Esophagus muscularis mucosa (tissue), 3 donors: Measurements from ENCODE around the gene RYR2.

Experiments
- POLR2AphosphoS5 ChIP-seq, 2 donors: sonication (generic); formaldehyde crosslinking; IDR thresholded peaks; one replicate each; pipeline ENCODE4 v1.6.1; 2017; ENCODE audit warnings: antibody characterized with exemption in 2 of 2
- TF ChIP-seq, protein P1 (sequence below), 3 experiments: fragments of 200-600 bp in 2 of 3; fragments of 450-650 bp in 1 of 3; sonication (generic) in 2 of 3; IDR thresholded peaks; one replicate each; pipeline ENCODE4 v1.5.1; 2017 to 2019; ENCODE audit warnings: antibody characterized with exemption in 3 of 3, mild to moderate bottlenecking in 2 of 3, moderate library complexity in 1 of 3

DNA sequence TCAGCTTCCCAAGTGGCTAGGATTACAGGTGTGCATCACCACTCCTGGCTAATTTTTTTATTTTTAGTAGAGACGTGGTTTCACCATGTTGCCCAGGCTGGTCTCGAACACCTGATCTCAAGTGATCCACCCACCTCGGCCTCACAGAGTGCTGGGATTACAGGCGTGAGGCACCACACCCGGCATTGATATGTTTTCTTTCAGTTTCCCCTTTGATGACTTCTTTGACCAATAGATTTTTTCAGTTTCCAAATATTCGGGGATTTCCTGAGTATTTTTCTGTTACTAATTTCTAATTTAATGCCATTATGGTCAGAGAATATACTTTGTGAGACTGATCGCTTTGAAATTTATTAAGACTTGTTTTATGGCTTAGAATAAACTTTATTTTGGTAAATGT is 406.1 kb downstream of the RYR2 start:
- TF ChIP-seq, protein P1, sequence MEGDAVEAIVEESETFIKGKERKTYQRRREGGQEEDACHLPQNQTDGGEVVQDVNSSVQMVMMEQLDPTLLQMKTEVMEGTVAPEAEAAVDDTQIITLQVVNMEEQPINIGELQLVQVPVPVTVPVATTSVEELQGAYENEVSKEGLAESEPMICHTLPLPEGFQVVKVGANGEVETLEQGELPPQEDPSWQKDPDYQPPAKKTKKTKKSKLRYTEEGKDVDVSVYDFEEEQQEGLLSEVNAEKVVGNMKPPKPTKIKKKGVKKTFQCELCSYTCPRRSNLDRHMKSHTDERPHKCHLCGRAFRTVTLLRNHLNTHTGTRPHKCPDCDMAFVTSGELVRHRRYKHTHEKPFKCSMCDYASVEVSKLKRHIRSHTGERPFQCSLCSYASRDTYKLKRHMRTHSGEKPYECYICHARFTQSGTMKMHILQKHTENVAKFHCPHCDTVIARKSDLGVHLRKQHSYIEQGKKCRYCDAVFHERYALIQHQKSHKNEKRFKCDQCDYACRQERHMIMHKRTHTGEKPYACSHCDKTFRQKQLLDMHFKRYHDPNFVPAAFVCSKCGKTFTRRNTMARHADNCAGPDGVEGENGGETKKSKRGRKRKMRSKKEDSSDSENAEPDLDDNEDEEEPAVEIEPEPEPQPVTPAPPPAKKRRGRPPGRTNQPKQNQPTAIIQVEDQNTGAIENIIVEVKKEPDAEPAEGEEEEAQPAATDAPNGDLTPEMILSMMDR (IDR thresholded peaks at IDR 0.05): no peak
- TF ChIP-seq POLR2AphosphoS5 (IDR thresholded peaks at IDR 0.05): no peak
